Tibial nerve (tissue), 4 donors: ENCODE data around the gene EMP2. TPM values are rescaled to one million over a fixed set of nuclear protein-coding genes. Genes with fewer than 3 reads are reported as not detected.

Experiments
- DNase-seq, 2 donors: peaks; one replicate each; pipeline ENCODE4 v3.0.0-alpha.2; 2019; ENCODE audit warnings: low spot score in 2 of 2
- H3K27ac ChIP-seq, 4 donors: fragments of 200-600 bp; sonication (generic) in 3 of 4; one replicate each; pipeline ENCODE4 v1.5.1; 2017 to 2019; ENCODE audit warnings: mild to moderate bottlenecking in 1 of 4
- H3K27me3 ChIP-seq, 2 donors: fragments of 200-600 bp; sonication (generic) in 1 of 2; one replicate each; pipeline versions ENCODE4 v1.5.1 to v1.6.0; 2017 to 2019
- H3K36me3 ChIP-seq, 3 donors: fragments of 200-600 bp; sonication (generic); one replicate each; pipeline ENCODE4 v1.5.1; 2018 to 2019
- H3K4me1 ChIP-seq, 4 donors: fragments of 200-600 bp; sonication (generic) in 3 of 4; one replicate each; pipeline ENCODE4 v1.5.1; 2017 to 2019
- H3K4me3 ChIP-seq, 4 donors: fragments of 200-600 bp; sonication (generic) in 3 of 4; one replicate each; pipeline ENCODE4 v1.5.1; 2017 to 2019; ENCODE audit warnings: mild to moderate bottlenecking in 1 of 4, moderate library complexity in 1 of 4
- H3K9me3 ChIP-seq, 4 donors: fragments of 200-600 bp; sonication (generic) in 3 of 4; one replicate each; pipeline ENCODE4 v1.5.1; 2017 to 2019
- CTCF ChIP-seq, 5 experiments: fragments of 200-600 bp in 3 of 5; fragments of 450-650 bp in 2 of 5; sonication (generic) in 3 of 5; IDR thresholded peaks; one replicate each; pipeline ENCODE4 v1.5.1; 2016 to 2019; ENCODE audit warnings: antibody characterized with exemption in 5 of 5, mild to moderate bottlenecking in 3 of 5, moderate library complexity in 2 of 5
- EP300 ChIP-seq, 2 donors: sonication (generic); formaldehyde crosslinking; IDR thresholded peaks; one replicate each; pipeline ENCODE4 v1.6.1; 2017; ENCODE audit warnings: antibody characterized with exemption in 2 of 2, mild to moderate bottlenecking in 1 of 2
- POLR2A ChIP-seq, 2 donors: fragments of 450-650 bp; IDR thresholded peaks; one replicate each; pipeline ENCODE4 v1.6.1; 2017; ENCODE audit warnings: antibody characterized with exemption in 2 of 2, mild to moderate bottlenecking in 2 of 2, moderate library complexity in 2 of 2
- WGBS, 2 donors: methylation state at CpG; one replicate each; pipeline ENCODE4 v1.1.5; 2018; 5-methylcytosine and 5-hydroxymethylcytosine counted together
- total RNA-seq, 4 donors: library from RNA; depleted of rRNA; stranded (reverse); fragments of >200 nt; gene quantifications; one replicate each; pipeline ENCODE4 v1.1.0, GENCODE V29; 2016

Gene EMP2
- total RNA-seq, 4 donors from 2014 or later = 60.5 to 72.1 (median 65.5) TPM

GRCh38 chr16:10618710-10619209 is 38.4 kb upstream of the EMP2 start:
- no peaks in the 10 kb centered on the region for H3K36me3 ChIP-seq
- no peak for DNase-seq
- peak overlapping the region in 1 of 4 donors; percentile 31 for H3K4me3 ChIP-seq
- peak overlapping the region; percentile 63 to 89 (median 82) for H3K27ac ChIP-seq
- no peaks in the 10 kb centered on the region for H3K27me3 ChIP-seq
- WGBS, 2 donors = 41 to 52% methylated on average over 13 of the region's 13 CpGs
- no peaks in the 10 kb centered on the region for H3K9me3 ChIP-seq
- H3K4me1 ChIP-seq = peaks cover 0 to 42% (median 16%) of the 10 kb centered on the region in 4 donors
- TF ChIP-seq CTCF (IDR thresholded peaks at IDR 0.05) = no peak
- TF ChIP-seq EP300 (IDR thresholded peaks at IDR 0.05) = no peak
- no peak for TF ChIP-seq POLR2A (IDR thresholded peaks at IDR 0.05)

- WGBS, 2 donors = 49 to 61% methylated on average over 12 of the region's 12 CpGs
- Histone ChIP-seq H3K4me1 (peaks cover 0 to 42% (median 16%) of the 10 kb centered on the region in 4 donors), H3K27ac (peak overlapping the region; percentile 29 to 89 (median 82)), H3K9me3 (no peaks in the 10 kb centered on the region), H3K36me3 (no peaks in the 10 kb centered on the region), H3K27me3 (no peaks in the 10 kb centered on the region), H3K4me3 (peak overlapping the region in 1 of 4 donors; percentile 17)
- DNase-seq = no peak
- no peak for TF ChIP-seq POLR2A (IDR thresholded peaks at IDR 0.05)
- TF ChIP-seq CTCF (IDR thresholded peaks at IDR 0.05) = no peak
- no peak for TF ChIP-seq EP300 (IDR thresholded peaks at IDR 0.05)
These were observed 37.4 kb upstream of the EMP2 start for GRCh38 chr16:10617662-10618420.

GRCh38 chr16:10616756-10617640 is 36.6 kb upstream of the EMP2 start:
- DNase-seq = peak; percentile 27 to 46
- Histone ChIP-seq H3K4me1 (peaks cover 0 to 46% (median 16%) of the 10 kb centered on the region in 4 donors), H3K27ac (peak overlapping the region; percentile 29 to 89 (median 82)), H3K9me3 (no peaks in the 10 kb centered on the region), H3K4me3 (peak overlapping the region in 1 of 4 donors; percentile 17), H3K36me3 (no peaks in the 10 kb centered on the region), H3K27me3 (no peaks in the 10 kb centered on the region)
- whole genome bisulfite sequencing, 2 donors = 15 to 22% methylated on average over 13 to 14 of the region's 14 CpGs
- peak in 4 of 5 experiments; percentile 4 to 47 (median 26) for TF ChIP-seq CTCF (IDR thresholded peaks at IDR 0.05)
- peak in 1 of 2 donors; percentile 71 for TF ChIP-seq EP300 (IDR thresholded peaks at IDR 0.05)
- peak in 1 of 2 donors; percentile 37 for TF ChIP-seq POLR2A (IDR thresholded peaks at IDR 0.05)

- no peak for TF ChIP-seq POLR2A (IDR thresholded peaks at IDR 0.05)
- no peak for TF ChIP-seq CTCF (IDR thresholded peaks at IDR 0.05)
- no peak for TF ChIP-seq EP300 (IDR thresholded peaks at IDR 0.05)
- no peak for DNase-seq
- peaks cover 0 to 46% (median 16%) of the 10 kb centered on the region in 4 donors for H3K4me1 ChIP-seq
- H3K36me3 ChIP-seq = no peaks in the 10 kb centered on the region
- WGBS, 2 donors = 24 to 27% methylated on average over 6 of the region's 6 CpGs
- peak overlapping the region; percentile 29 to 89 (median 82) for H3K27ac ChIP-seq
- H3K27me3 ChIP-seq = no peaks in the 10 kb centered on the region
- H3K4me3 ChIP-seq = no peak overlapping the region
- no peaks in the 10 kb centered on the region for H3K9me3 ChIP-seq
These were observed 36.0 kb upstream of the EMP2 start for GRCh38 chr16:10616419-10616755.
